Kidney epithelial cell (primary cell): ENCODE results near the gene JARID2. TPM values are rescaled to one million over a fixed set of nuclear protein-coding genes. Genes with fewer than 3 reads are reported as not detected.

ENCODE experiments used
- DNase-seq: peaks from one replicate; pipeline ENCODE4 v3.0.0-alpha.2; 2010; ENCODE audit warnings: low read depth
- H3K27me3 ChIP-seq: 2 replicates; pipeline ENCODE4 v1.6.0; 2011; ENCODE audit warnings: low read length; ENCODE audit not compliant: control insufficient read depth, insufficient read depth
- H3K36me3 ChIP-seq: 2 replicates; pipeline ENCODE4 v1.5.1; 2011; ENCODE audit warnings: low read length; ENCODE audit not compliant: control insufficient read depth, insufficient read depth
- H3K4me3 ChIP-seq: 2 replicates; pipeline ENCODE4 v1.5.1; 2011; ENCODE audit warnings: low read depth, mild to moderate bottlenecking, control low read depth, low read length
- total RNA-seq: library from RNA; depleted of rRNA; stranded (reverse); fragments of >200 nt; gene quantifications from 2 replicates; pipeline ENCODE4 v1.2.3, GENCODE V29; 2015
- TF ChIP-seq, protein P1 (sequence below): IDR thresholded peaks from 2 replicates; pipeline ENCODE4 v1.5.1; 2011; ENCODE audit warnings: mild to moderate bottlenecking, moderate library complexity, low read length, control low read depth, inconsistent platforms; ENCODE audit not compliant: insufficient read depth, poor library complexity, severe bottlenecking

The JARID2 gene
- total RNA-seq, 1 donor from 2014 or later, result 15.2 TPM

DNA sequence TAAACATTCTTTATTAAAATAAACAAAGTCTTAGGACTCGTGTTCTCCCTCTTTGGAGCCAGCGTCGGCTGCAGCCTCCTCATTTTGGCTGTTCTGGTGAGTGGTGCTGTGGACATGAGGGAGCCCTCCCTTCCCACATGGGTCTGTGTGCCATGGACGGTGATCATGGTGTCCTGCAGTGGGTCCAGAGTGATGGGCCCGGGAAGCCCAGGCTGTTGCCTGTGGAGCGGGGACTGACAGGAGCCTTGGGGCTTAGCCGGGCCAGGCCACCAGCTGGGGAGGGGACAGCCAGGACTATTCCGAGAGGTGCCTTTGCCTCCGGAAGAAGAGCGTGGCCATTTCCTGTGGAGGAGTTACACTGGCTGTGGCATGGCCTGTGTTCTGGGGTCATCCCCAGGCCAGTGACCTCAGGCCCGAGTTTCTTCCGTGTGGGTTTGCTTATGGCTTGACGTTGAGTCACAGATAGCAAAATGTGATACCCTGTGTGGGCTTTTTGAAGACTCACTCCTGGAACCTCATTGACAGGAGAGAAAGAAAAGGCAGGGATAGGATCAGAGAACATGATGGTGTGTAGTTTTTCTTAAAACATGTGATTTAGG, 263.6 kb downstream of the JARID2 start:
- H3K4me3 ChIP-seq, result no peak overlapping the region
- no peak for DNase-seq
- TF ChIP-seq, protein P1, sequence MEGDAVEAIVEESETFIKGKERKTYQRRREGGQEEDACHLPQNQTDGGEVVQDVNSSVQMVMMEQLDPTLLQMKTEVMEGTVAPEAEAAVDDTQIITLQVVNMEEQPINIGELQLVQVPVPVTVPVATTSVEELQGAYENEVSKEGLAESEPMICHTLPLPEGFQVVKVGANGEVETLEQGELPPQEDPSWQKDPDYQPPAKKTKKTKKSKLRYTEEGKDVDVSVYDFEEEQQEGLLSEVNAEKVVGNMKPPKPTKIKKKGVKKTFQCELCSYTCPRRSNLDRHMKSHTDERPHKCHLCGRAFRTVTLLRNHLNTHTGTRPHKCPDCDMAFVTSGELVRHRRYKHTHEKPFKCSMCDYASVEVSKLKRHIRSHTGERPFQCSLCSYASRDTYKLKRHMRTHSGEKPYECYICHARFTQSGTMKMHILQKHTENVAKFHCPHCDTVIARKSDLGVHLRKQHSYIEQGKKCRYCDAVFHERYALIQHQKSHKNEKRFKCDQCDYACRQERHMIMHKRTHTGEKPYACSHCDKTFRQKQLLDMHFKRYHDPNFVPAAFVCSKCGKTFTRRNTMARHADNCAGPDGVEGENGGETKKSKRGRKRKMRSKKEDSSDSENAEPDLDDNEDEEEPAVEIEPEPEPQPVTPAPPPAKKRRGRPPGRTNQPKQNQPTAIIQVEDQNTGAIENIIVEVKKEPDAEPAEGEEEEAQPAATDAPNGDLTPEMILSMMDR, result no peak
- peaks cover 1% of the 10 kb centered on the region for H3K36me3 ChIP-seq
- H3K27me3 ChIP-seq, result no peaks in the 10 kb centered on the region

DNA sequence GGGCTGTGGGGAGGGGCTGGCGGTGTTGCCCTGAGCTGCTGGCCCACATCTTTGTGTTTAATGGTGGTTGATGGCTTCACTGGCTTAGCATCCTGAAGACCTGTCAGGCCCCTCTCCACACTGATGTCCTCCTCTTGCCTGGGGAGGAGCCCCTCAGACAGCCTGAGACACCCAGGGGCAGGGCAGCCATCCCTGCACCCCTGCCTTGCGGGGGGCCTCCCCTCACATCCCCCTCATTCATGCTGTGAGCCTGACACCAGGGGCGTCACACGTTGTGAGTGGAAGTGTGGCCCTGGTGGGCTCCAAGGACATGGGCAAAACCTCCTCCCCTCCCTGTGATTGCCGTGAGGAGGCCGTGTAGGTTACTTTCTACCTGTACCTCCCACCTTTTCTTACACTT, 264.3 kb downstream of the JARID2 start:
- no peak for DNase-seq
- Histone ChIP-seq H3K27me3 (no peaks in the 10 kb centered on the region), H3K36me3 (peaks cover 1% of the 10 kb centered on the region), H3K4me3 (no peak overlapping the region)
- TF ChIP-seq, protein P1, result no peak

DNA sequence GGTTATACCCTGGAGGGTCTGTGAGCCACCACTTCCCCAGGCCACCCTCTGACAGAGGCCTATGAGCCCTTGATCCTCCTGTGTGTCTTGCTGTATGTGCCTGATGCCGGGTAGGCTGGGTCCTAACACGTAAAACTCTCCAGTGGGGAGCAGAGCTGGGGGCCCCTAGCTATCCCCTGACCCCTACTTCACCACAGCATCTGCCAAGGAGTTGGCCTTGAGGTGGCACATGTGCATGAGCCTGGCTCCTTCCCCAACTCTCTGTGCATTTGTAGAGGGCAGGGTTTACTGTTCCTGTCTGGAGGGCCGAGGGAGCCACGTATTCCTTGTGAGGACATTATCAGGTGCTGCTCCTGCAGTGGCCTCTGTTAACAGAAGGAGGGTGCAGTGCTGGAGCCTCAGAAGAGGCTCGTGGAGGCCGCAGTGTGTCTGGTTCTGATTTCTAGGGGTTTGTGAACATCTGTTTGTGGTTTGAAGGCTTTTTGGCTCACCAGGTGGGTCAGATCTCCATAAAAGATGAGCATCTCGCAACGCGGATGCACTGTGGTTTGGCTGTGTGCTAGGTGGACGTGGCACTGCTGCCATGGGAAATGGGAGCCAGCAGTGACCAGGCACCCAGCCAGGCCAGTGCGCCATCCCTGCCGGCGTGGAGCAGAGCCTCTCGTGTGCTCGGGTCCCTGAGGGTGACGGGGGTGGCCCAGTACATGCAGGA, 264.8 kb downstream of the JARID2 start:
- TF ChIP-seq, protein P1, result no peak
- H3K4me3 ChIP-seq, result no peak overlapping the region
- no peak for DNase-seq
- peaks cover 1% of the 10 kb centered on the region for H3K36me3 ChIP-seq
- H3K27me3 ChIP-seq, result no peaks in the 10 kb centered on the region

DNA sequence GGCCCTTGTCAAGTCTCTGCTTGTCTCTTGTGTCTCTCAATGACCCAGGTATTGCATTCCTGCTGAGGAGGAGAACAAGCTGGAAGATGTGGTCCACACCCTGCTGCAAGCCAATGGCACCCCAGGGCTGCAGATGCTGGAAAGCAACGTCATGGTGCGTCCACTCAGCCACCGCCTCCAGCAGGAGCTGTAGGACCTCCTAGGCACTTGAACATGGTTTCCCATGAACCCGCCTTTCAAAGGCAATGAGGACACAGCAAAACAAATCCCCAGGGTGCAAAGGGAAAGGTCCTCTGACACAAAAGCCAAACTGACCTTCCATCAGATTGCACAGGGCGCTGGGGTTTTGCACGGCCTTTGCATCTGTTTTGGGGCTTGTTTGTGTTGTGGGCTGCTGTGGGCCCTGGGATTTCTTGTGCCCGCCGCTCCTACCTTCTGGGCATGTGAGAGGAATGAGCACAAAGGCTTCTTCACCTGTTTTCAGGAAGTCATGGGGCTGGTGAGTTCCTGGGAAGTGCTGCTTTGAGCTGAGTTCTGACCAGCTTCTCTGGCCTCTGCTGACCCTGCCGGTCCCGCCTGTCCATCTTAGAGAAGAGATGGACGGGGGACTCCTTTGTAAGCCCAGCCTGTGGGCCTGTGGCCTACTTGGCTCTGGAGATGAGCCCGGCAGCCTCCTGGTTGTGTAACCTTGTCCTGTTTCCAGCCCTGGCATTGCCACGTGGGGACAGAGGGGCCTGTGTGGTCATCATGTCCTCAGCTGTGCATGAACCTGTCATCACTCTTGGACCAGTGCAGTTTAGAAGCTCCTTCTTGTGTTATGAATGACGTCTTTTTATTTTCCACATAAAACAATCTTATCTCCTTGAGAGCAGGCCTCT, 265.6 kb downstream of the JARID2 start:
- TF ChIP-seq, protein P1, result no peak
- Histone ChIP-seq H3K4me3 (no peak overlapping the region), H3K36me3 (peaks cover 1% of the 10 kb centered on the region), H3K27me3 (no peaks in the 10 kb centered on the region)
- DNase-seq, result no peak

DNA sequence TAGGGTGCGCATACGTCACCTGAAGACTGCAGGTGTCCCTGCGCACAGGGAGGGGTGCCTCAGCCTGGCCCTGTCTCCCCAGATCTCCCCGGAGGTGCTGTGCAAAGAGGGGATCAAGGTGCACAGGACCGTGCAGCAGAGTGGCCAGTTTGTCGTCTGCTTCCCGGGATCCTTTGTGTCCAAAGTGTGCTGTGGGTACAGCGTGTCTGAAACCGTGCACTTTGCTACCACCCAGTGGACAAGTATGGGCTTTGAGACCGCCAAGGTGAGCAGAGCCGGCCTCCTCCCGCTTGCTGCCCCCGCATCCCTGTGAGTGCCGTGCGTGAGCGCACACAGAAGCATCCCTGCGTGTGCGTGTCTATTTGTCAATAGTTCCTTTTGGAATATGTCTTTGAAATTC, 266.3 kb downstream of the JARID2 start:
- Histone ChIP-seq H3K27me3 (no peaks in the 10 kb centered on the region), H3K36me3 (peaks cover 1% of the 10 kb centered on the region), H3K4me3 (no peak overlapping the region)
- DNase-seq, result no peak
- TF ChIP-seq, protein P1, result peak; percentile 43
